HG03097 (cell line): ENCODE data around the gene KSR2.
"Not testable (repeated sequence)": the region's sequence is repeated elsewhere in the genome, so short reads cannot be mapped to it uniquely, and the experiment has no call there.

Source experiments
- ATAC-seq: cut with Tn5 transposase; IDR thresholded peaks from one replicate; pipeline ENCODE4 v1.9.1; 2021; ENCODE audit not compliant: unreplicated experiment, low FRiP score

KSR2 gene

DNA sequence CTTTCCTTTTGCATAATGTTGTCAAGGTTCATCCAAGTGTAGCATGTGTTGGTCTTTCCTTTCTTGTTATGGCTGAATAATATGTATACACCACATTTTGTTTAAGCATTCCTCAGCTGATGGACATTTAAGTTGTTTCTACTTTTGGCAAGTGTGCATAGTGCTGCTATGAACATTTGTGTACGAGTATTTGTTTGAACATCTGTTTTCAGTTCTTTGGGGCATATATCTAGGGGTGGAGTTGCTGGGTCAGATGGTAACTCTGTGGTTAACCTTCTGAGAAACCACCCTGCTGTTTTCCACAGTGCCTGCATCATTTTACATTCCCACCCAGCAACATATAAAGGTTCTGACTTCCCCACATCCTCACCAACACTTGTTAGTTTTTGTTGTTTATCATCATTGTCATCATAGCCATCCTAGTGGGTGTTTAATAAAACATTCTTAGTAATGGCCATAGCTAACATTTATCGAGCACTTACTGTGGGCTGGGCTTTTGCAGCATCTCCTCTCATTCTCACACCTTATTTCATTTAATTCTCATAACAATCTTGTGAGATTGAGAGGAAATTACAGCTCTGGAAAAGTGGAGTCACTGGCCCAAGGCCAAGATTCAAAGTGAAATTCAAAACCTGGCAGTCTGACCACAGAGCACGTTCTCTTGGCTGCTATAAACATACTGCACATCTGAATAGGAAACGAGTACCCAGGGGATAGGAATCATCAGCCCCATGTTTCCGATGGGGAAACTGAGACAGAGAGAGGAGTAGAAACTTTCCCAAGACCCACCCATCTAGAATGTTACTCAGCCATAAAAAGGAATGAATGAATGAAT lies 193.6 kb downstream of the KSR2 start:
- no peak for ATAC-seq

DNA sequence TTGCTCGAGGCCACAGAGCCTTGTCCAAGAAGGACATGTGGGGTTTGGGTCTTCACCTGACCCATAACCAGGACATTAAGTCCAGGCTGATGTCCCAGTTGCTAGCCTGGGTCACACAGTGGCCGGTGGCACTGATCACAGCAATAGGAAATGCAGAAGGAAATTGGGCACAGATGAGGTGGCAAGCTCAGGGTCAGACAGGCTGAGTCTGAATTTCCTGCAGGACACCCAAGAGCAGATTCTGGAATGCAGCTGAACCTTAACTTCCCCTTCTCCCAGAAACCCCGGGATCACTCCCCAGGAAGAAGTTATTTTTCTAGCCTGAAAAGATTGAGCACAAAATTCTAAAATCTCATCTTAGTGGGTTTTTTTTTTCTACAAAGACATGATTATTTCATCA lies 199.9 kb downstream of the KSR2 start:
- ATAC-seq: no peak

DNA sequence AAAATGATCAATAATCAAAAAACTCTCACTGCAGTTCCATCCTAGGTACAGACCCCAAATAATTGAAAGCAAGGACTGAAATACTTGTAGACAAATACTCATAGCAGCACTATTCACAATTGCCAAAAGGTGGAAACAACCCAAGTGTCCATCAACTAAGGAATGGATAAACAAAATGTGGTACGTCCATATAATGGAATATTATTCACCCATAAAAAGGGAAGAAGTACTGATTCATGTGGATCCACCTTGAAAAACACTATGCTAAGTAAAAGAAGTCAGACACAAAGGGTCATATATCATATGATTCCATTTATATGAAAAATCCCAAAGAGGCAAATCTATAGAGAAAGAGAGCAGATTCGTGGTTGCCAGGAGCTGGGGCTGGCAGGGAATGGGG lies 202.8 kb downstream of the KSR2 start:
- no peak for ATAC-seq

DNA sequence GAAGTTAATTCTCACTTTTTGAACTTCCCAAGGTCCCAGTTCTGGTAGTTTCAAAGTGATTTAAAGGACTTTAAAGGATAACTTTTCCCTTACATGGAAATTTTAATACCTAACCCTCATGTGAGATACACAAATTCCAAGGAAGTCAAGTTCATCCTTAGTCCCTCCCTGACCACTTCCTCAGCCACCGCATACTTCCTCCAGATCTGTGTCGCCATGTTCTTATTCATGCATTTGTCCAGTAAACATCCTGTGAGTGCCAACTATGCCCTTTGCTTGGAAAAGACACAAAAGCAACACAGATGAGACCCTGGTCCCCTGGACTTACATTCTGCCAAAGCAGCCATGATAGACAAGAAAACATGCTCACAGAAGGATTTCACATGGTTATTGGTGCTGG lies 206.6 kb downstream of the KSR2 start:
- no peak for ATAC-seq

DNA sequence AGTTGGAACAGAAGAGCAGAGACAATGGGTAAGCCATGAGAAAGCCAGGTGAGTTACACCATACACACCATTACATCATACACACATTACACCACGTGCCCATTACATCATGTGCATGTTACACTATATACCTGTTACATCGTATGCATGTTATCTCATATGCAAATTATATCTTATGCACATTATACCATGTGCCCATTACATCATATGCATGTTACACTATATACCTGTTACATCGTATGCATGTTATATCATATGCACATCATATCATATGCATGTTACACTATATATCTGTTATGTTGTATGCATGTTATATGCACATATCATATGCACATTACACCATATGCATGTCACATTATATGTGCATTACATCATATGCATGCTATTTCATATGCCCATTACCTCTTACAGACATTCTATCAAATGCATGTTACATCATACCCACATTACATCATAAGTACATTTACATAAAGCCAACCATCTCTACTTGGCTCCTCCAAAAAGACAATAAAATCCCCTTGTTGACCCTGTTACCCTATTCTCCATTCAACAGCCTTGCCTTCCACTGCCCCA lies 207.2 kb downstream of the KSR2 start:
- no peak for ATAC-seq

DNA sequence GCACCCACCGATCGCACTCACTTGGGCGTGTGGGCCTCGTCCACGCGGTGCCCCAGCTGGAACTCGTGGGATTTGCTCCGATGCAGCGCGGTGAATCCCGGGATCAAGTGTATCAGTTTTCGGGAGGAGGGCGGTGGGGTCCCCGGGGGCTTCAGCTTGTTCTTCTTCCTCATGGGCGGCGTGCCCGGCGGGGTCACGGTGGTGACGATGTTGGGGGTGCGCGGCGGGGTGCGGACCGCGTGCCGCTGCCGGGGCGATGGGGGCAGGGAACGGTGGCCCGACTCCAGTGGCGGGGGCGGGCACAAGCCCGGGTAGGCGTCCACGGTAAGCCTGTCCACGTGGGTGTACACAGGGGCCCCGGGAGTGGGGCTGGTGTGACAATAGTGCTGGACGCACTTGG lies 207.8 kb downstream of the KSR2 start:
- no peak for ATAC-seq

DNA sequence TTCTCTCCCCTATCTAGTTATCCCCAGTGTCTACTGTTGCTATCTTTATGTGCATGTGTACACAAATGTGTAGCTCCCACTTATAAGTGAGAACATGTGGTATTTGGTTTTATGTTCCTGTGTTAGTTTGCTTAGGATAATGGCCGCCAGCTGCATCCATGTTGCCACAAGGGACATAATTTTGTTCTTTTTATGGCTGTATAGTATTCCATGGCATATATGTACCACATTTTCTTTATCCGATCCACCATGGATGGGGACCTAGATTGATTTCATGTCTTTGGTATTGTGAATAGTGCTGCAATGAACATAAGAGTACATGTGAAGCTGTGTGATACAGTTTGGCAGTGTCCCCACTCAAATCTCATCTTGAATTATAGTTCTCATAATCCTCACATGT lies 218.1 kb downstream of the KSR2 start:
- ATAC-seq: no peak

DNA sequence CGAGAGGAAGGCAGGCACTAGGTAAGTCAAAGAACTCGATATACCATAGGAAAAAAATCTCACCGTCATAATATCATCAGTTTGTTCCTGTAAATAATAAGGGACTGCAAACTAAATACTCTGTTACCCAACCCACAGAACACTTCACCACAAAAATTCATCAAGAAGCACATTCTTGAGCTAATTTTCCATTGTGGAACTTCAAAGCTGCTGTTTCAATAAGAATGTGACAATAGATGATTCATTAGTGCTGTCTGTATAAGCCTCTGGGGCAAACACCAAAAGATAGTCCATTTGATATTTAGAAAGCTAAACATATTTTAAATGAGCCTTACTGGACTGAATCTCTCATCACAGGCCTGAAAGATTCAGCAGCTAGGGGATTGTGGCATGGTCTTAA lies 219.4 kb downstream of the KSR2 start:
- ATAC-seq: no peak

DNA sequence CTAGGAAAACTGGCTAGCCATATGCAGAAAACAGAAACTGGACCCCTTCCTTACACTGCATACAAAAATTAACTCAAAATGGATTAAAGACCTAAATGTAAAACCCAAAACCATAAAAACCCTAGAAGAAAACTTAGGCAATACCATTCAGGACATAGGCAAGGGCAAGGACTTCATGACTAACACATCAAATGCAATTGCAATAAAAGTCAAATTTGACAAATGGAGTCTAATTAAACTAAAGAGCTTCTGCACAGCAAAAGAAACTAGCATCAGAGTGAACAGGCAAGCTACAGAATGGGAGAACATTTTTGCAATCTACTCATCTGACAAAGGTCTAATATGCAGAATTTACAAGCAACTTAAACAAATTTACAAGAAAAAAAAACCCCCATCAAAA lies 222.4 kb downstream of the KSR2 start:
- not testable (repeated sequence) for ATAC-seq

DNA sequence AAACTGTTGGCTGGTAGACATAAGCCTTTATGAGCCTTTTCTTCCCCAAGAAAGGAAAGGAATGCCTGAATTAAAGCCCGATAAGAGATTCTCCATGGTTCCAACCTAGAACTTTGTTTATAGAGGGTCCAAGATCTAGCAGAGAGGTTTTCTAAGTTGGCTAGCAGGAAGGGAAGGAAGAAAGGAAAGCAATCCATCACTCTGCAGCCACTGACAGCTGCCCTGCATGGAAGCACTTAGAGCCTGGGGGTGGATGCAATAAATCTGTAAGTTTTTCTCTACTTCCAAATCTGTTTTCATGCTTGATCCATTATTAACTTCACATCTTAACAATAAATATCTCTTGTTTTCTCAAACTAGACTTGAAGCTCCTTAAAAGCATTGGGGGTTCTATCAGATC lies 224.4 kb downstream of the KSR2 start:
- no peak for ATAC-seq

DNA sequence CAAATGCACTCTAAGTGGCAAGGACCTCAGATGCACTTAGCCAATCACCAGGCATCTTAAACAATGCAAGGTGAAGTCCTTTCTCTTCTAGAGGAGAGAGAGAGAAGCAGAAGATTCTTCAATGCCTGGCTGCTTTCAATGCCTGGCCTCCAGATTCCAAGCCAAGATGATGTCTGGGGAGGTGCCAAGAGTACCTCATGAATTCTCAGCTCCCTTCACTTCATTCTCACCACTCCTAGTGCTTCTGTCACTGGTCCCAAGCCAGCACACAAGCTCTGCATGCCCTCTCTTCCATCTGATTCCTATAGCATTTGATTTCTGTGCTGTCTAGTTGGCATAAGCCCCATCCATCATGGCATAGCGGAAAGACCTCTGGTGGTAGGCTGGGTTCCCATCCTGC lies 225.0 kb downstream of the KSR2 start:
- no peak for ATAC-seq

DNA sequence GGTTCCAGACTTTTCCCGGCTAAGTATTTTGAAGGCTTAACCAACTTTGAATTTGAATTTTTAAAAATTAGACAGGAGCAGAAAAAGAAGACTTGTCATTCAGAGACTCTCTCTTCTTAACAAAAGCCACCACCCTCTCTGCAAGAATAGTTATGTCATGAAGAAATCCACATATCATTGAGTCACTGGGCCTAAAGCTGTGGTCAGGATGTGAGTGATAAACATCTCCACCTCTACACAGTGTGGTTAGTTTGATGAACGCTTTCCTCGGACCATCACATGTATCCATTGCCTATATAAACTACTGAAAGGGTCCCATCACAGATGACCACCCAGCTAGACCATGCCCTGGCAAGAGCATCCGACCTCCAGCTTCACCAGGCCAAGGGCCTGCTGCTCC lies 226.1 kb downstream of the KSR2 start:
- ATAC-seq: no peak

DNA sequence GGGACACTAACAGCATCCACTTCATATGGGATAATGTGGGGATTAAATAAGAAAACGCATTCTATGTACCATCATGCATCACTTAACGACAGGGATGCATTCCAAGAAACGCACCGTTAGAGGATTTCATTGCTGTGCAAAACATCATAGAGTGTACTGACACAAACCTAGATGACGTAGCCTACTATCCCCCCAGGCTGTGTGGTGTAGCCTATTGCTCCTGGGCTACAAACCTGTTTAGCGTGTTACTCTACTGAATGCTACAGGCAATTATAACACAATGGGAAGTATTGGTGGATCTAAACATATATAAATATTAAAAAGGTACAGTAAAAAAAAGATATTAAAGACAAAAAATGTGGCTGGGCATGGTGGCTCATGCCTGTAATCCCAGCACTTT lies 230.6 kb downstream of the KSR2 start:
- no peak for ATAC-seq

DNA sequence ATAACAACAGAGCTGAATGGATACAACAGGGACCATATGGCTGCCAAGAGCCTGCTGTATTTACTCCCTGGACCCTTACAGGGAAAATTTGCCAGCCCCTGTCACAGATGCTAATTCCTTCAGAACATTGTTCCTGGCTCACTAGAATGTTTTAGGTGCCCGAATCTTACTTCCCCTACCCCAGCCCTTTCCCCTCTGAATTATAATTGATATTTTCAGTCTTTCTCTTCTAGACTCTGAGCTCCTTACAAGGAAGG lies 235.3 kb downstream of the KSR2 start:
- ATAC-seq: no peak

DNA sequence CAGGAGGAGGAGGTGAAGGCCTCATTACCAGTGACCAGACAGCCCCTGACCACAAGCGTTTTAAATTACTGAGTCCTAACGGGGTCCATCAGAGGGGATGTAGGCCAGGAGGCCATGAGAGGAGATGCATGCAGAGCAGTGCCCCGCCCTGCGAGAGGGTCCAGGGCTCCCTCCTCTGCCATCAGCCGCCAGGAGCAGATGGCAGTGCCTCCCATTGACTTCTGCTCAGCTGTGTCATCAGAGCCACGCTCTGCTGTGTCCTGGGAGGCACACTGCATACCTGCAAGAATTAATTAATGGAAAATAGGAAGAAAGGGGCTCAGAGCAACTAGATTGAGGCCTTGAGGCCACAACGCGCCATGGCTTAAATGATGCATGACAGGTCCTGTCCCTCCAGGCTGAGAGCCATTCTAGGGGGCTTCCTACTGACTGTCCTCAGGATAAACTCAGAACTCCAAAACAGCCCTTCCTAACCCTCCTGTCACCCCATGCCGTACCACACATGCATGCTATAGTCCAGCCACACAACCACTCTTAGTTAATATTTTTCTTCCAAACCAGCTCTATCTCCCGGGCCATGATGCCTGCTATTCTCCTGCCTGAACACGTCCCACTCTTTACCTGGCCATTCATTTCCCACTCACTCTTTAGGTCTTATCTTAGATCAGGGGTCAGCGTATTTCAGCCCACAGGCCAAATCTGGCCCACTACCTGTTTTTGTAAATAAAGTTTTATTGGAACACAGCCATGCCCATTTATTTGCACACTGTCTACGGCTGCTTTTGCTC lies 235.8 kb downstream of the KSR2 start:
- ATAC-seq: no peak

DNA sequence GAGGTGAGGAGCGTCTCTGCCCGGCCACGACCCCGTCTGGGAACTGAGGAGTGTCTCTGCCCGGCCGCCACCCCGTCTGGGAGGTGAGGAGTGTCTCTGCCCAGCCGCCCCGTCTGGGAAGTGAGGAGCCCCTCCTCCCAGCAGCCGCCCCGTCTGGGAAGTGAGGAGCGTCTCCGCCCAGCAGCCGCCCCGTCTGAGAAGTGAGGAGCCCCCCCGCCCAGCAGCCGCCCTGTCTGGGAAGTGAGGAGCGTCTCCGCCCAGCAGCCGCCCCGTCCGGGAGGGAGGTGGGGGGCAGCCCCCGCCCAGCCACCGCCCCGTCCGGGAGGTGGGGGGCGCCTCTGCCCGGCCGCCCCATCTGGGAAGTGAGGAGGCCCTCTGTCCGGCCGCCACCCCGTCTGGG lies 237.7 kb downstream of the KSR2 start:
- not testable (repeated sequence) for ATAC-seq

DNA sequence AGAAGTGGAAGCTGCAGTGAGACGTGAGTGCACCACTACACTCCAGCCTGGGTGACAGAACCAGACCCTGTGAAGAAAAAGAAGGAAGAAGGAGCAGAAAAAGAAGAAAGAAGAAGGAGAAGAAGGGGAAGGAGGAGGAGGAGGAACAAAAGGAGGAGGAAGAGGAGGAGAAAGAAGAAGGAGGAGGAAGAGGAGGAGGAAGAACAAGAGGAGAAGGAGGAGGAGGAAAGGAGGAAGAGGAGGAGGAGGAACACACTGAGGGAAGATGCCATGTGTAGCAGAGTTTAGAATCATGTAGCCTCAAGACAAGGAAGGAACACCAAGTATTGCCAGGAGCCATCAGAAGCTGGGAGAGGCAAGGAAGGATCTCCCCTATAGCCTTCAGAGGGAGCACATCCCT lies 241.5 kb downstream of the KSR2 start:
- no peak for ATAC-seq

DNA sequence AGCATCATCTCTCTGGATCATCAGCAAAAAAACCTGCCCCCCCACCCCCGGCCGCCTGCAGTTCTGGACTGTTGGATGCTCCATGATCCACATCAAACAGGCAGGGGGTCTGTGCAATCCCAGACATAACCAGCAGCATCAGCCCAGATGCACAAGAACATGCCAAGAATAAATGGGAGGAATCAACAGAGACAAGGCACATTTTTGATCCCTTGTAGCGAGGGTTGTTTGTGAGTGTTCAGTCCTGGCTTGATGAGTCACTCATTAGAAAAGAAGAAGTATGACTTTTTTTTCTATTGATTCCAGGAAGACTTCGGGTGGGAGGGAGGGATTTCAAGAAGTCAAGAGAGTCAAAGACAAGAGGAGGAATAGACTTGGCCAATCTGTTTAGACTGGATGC lies 244.2 kb downstream of the KSR2 start:
- no peak for ATAC-seq

DNA sequence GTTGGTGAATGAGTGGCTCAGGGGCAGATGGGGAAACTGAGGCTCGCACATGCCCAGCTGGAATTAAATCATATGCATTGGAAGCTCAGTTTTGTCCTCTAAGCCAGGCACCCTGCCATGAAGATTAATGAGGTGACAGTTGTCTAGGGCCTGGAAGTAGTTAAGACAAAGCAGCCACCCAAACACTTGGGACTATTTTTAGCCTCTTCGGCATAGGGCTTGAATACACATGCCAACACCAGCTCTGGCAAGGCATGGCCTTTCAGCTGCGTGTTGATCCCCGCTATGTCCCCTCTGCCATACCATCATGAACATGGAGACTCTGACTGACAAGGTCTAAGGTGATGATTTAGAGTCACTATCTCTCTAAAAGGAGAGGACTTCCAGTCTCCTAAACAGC lies 250.2 kb downstream of the KSR2 start:
- no peak for ATAC-seq

DNA sequence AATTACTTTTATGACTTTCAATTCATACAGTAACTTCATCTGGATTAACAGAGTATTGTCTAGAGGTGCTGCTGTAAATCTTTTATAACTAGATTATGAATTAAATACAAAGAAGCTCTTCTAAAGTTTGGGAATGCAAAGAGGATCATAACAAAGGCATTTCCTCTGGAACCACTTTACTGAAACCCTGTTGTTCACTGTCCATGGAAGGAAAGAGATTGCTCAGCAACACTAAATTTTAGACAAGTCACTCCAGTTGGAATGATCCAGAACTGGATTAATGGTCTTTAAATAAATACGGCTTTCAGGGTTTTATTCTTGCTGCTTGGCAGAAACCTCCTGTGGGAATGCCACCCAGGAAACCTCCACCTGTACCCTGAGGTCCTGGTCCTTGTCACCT lies 250.6 kb downstream of the KSR2 start:
- ATAC-seq: no peak

DNA sequence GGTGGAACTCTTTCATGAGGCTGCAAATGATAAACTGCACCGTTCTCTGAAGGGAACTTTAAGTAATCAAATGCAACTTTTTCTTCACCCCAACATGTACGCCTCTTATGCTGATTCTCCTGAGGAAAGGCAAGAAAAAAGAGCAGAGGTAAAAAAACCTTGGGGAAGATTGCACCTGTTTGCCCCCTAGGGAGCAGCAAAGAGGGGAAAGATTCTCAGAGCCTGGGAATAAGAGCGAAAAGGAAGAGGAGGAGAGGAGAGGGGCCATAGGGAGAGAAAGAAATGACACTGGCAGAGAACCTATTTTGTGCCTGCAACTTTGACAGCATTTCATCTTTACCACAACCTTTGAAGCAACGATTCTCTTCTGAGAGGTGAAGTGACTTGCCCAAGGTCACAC lies 254.6 kb downstream of the KSR2 start:
- no peak for ATAC-seq

DNA sequence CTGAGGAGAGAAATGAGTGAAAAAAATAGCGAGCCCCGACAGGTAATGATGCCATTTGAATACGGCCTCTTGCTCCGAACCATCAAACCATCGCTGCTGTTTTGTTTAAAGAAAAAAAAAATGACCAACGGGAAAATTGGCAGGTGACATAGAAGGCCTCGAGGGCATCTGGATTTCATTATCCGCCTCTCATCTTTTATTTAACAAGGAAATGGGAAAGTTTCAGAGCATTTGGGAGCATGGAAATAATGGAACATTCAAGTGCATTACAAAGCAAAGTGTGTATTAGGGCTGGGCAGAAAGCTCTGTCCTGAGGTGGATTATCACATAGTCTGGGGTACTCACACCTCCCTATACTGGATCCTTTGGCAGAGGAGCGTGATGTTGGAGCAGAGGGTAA lies 258.7 kb downstream of the KSR2 start:
- no peak for ATAC-seq
